ENCODE results near the gene KIDINS220. TPM values are rescaled to one million over a fixed set of nuclear protein-coding genes. Genes with fewer than 3 reads are reported as not detected.

Gene KIDINS220
- total and polyA plus RNA-seq, 9 of the 15 experiments (the other 6 are each of a cell fraction or from before 2014, with no cell fraction given) = 15.2 to 48.0 (median 34.4) TPM

DNA sequence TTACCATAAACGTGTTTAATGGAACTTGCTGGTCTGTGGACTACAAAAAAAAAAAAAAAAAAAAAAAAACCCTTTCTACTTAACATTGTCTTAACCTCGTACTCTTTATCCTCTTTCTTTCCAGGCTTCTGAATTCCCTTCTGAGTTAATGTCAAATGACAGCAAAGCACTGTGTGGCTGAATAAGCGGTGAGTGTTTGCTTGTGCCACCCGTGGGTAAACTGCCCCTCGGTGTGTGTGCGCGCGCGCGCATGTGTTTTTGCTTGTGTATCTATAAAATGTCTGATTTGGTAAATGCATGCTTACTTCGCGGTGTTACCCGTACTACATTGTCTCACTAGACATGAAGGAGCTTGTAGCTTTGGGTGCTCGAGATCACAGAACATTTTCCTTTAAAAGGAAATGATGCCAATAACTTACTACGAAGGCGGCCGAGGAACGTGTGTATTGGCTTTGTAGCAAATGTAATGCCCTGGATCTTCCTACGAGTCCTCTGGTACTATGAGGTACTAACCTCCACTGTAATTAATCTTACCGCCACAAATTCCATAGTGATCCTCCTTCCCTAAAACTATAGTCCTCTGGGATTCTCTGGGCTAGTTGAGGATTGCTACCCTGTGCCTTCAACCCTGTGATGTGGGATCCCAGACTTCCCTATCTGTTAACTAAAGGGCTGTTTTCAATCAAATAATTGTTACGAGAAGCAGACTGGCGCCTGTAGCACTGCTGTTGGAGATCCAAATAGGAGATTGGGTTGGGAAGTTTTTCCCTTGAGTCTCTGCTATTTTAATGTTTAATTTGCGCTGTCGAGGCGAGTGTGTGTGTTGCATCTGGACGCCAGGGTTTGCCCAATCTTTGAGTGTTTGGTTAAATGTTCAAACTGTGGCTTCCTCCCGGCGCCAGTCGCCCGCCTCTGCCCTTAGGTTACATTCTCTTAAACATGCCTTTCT, 154.4 kb downstream of the KIDINS220 start (continued):
- TF ChIP-seq, protein P1, sequence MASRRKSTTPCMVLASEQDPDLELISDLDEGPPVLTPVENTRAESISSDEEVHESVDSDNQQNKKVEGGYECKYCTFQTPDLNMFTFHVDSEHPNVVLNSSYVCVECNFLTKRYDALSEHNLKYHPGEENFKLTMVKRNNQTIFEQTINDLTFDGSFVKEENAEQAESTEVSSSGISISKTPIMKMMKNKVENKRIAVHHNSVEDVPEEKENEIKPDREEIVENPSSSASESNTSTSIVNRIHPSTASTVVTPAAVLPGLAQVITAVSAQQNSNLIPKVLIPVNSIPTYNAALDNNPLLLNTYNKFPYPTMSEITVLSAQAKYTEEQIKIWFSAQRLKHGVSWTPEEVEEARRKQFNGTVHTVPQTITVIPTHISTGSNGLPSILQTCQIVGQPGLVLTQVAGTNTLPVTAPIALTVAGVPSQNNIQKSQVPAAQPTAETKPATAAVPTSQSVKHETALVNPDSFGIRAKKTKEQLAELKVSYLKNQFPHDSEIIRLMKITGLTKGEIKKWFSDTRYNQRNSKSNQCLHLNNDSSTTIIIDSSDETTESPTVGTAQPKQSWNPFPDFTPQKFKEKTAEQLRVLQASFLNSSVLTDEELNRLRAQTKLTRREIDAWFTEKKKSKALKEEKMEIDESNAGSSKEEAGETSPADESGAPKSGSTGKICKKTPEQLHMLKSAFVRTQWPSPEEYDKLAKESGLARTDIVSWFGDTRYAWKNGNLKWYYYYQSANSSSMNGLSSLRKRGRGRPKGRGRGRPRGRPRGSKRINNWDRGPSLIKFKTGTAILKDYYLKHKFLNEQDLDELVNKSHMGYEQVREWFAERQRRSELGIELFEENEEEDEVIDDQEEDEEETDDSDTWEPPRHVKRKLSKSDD (conservative IDR thresholded peaks at IDR 0.05; ENCODE audit: low read length) = no peak
- TF ChIP-seq CHD2 (IDR thresholded peaks at IDR 0.05; ENCODE audit: low read depth, low read length) = no peak
- no peak for TF ChIP-seq ZNF347 (CRISPR knock-in tag; IDR thresholded peaks at IDR 0.05; ENCODE audit: low read depth)
- TF ChIP-seq NFRKB (IDR thresholded peaks at IDR 0.05; ENCODE audit: low read depth) = no peak
- no peak for TF ChIP-seq CEBPG (CRISPR knock-in tag; IDR thresholded peaks at IDR 0.05)
- 0 out of 4 replicates have a peak, but pooled peaks of 1 of the 2 experiments have one; percentile 5 for TF ChIP-seq CEBPG (tag; conservative IDR thresholded peaks at IDR 0.05 in 1 of 2, IDR thresholded peaks at IDR 0.05 in 1 of 2)
- TF ChIP-seq ZNF551 (CRISPR knock-in tag; IDR thresholded peaks at IDR 0.05) = no peak
- TF ChIP-seq ZNF146 (CRISPR knock-in tag; IDR thresholded peaks at IDR 0.05; ENCODE audit: unreplicated experiment) = no peak
- no peak for TF ChIP-seq CBX1 (IDR thresholded peaks at IDR 0.05; ENCODE audit: low read depth)
- TF ChIP-seq MCM3 (IDR thresholded peaks at IDR 0.05) = no peak
- TF ChIP-seq, protein P2, sequence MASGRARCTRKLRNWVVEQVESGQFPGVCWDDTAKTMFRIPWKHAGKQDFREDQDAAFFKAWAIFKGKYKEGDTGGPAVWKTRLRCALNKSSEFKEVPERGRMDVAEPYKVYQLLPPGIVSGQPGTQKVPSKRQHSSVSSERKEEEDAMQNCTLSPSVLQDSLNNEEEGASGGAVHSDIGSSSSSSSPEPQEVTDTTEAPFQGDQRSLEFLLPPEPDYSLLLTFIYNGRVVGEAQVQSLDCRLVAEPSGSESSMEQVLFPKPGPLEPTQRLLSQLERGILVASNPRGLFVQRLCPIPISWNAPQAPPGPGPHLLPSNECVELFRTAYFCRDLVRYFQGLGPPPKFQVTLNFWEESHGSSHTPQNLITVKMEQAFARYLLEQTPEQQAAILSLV (tag; IDR thresholded peaks at IDR 0.05) = no peak
- no peak for TF ChIP-seq C11orf30 (IDR thresholded peaks at IDR 0.05; ENCODE audit: low read depth)
- TF ChIP-seq, protein P3, sequence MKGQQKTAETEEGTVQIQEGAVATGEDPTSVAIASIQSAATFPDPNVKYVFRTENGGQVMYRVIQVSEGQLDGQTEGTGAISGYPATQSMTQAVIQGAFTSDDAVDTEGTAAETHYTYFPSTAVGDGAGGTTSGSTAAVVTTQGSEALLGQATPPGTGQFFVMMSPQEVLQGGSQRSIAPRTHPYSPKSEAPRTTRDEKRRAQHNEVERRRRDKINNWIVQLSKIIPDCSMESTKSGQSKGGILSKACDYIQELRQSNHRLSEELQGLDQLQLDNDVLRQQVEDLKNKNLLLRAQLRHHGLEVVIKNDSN (CRISPR knock-in tag; IDR thresholded peaks at IDR 0.05) = no peak
- no peak for TF ChIP-seq MEF2D (tag; conservative IDR thresholded peaks at IDR 0.05; ENCODE audit: low read depth)
- TF ChIP-seq HOXB6 (CRISPR knock-in tag; IDR thresholded peaks at IDR 0.05; ENCODE audit: borderline replicate concordance) = no peak
- 0 out of 2 replicates have a peak, but pooled peaks have one; percentile 15 for TF ChIP-seq CREM (IDR thresholded peaks at IDR 0.05; ENCODE audit: low read depth)
- no peak for TF ChIP-seq NCOA2 (IDR thresholded peaks at IDR 0.05; ENCODE audit: partially characterized antibody in 2 of 2)
- TF ChIP-seq YBX1 (IDR thresholded peaks at IDR 0.05) = no peak
- TF ChIP-seq, protein P4, sequence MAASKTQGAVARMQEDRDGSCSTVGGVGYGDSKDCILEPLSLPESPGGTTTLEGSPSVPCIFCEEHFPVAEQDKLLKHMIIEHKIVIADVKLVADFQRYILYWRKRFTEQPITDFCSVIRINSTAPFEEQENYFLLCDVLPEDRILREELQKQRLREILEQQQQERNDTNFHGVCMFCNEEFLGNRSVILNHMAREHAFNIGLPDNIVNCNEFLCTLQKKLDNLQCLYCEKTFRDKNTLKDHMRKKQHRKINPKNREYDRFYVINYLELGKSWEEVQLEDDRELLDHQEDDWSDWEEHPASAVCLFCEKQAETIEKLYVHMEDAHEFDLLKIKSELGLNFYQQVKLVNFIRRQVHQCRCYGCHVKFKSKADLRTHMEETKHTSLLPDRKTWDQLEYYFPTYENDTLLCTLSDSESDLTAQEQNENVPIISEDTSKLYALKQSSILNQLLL (CRISPR knock-in tag; IDR thresholded peaks at IDR 0.05; ENCODE audit: borderline replicate concordance) = no peak
- 0 out of 4 replicates have a peak, but pooled peaks of 1 of the 2 experiments have one; percentile 5 for TF ChIP-seq HDAC1 (IDR thresholded peaks at IDR 0.05)

All from K562 (cell line).